GM21360 (cell line): ENCODE results near the gene KCNK3.

Source experiments
- ATAC-seq: cut with Tn5 transposase; IDR thresholded peaks from one replicate; pipeline ENCODE4 v1.9.1; 2021; ENCODE audit warnings: mild to moderate bottlenecking, moderate library complexity; ENCODE audit not compliant: unreplicated experiment

The KCNK3 gene

DNA sequence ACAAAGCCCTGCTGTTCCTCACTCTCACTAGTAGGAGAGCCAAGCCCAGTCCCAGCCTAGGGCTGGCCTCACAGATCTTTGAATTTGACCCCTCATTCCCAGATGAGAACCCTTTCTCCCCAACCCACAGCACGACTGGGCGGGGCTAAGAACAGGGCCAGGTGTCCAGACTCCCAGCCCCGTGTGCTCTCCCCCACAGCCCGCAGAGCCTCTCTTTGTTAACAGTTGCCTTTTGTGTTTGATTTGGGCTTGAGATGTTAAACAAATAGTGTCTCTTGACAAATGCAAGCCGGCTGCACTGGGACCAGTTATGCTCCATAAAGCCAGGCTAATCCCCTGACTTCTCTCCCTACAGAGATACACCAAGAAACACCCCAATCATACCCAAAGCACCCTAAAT is 4.7 kb upstream of the KCNK3 start:
- ATAC-seq: no peak

DNA sequence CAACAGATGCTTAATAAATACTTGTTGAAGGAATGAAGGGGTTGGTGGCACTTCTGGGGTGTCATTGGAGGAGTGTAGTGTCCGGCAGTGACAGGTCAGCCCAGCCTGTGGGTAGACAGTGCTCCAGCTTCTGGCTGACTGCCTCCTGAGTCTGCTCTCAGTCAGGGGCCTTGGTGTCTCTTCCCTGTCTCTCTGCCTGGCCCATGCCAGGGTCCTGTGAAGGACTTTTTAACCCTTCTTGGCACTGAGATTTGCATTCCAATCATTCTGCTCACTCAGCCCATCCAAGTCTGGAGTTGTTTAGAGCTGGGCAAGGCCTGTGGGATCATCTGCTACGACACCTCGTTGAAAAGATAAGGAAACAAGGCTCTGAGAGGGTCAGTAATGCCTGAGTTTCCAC is 1.4 kb upstream of the KCNK3 start:
- no peak for ATAC-seq

DNA sequence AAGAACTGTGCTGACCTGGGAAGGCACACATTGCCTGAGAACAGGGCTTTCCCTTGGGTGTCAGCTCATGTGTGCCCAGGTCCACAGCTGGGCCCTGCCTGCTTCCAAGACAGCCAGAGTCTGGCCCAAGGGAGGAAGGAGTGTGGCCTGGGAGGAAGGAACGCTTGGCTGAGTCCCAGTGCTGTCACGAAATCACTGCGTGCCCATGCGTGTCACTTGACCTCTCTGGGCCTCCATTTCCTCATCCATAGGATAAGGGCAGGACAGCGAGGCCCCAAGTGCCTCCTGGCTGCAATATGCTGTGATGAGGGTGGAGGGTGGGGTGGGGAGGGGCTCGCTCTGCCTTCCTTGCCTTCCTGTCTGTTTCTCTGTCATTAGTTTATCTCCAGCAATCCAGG is 642 bp upstream of the KCNK3 start:
- no peak for ATAC-seq

DNA sequence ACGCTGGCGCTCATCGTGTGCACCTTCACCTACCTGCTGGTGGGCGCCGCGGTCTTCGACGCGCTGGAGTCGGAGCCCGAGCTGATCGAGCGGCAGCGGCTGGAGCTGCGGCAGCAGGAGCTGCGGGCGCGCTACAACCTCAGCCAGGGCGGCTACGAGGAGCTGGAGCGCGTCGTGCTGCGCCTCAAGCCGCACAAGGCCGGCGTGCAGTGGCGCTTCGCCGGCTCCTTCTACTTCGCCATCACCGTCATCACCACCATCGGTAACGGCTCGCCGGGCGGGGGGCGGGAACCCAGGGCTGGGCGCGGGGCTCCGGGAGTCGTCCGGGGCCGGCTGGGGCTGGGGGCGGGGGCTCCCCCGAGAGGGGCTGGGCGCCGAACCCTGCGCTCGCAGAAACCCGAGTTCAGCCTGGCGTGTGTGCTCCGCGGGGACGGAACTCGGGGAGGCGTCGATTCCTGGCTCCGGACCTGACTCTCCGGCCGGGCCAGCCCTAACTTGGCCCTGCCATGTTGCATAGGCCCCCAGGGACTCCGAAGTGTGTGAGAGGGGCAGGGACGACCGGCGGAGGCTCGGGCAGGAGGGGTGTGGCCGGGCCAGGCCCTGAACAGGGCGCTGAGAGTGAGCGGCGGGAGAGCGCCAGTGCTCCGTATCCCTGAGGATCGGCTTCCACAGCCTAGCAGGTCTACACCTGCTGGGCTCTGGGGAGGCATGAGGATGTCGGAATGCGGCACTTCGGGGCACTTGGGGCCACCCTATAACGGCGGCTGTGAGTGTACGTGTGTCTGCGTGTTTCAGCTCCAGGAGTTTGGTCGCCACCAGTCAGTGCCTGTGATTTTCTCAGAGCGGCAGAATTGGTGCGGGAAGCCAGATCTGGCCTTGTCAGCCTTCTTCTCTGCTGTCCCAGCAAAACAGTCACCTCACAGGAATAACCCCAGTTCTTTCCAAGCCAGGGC is 651 bp downstream of the KCNK3 start:
- no peak for ATAC-seq

DNA sequence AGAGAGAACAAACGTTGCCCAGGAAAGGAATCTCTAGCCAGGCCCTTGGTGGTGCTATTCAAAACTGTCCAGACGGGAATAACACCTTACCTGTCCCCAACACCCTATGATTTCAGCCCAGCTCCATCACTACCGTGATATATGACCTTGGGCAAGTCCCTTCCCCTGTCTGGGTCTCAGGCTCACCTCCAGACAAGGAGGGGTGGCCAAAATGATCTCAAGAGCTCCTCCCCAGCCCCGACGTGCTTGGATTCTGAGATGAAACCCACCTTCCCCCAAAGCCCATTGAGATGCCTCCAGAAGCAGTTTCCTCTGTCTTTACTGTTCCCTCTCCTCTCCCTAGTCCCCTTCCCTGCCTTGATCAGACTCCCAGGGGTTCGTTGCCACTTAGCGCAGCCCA is 1.5 kb downstream of the KCNK3 start:
- no peak for ATAC-seq

DNA sequence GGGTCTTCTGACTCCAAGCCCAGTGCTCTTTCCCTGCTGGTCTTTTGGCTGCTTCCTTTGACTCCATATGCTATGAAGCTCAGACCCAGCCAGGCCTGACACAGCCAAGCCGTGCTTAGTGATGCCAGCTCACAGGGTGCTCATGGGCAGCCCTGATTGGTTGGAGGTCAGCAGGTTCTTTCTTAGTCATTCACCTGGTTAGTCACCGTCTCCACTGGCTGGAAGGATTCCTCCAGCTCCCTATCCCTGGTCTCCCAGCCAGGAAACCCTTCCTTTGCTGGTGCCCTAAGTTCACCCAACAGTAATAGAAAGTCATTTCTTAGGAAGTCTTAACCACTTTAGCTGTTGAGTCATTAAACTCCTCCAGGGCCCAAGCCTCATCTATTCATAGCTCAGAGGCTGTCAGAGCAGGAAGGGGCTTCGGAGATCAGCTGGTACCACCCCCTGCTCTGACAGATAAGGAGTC is 3.9 kb downstream of the KCNK3 start:
- no peak for ATAC-seq

DNA sequence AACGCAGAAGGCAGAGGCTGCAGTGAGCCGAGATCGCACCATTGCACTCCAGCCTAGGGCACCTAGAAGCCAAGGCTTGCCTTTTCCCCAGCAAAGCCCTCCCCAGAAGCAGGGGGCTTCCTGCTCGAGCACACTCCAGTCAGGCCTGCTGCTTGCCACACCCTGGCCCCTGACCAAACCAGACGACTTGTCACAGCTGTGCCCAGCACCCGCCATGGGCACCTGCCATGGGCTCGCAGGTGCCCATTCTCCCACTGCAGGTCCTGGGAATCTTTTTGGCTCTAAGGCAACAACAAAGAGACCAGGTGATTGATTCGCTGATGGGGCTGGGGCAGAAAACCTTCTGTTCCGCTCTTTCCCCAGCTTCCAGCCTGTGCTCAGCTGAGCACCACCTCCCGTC is 4.9 kb downstream of the KCNK3 start:
- no peak for ATAC-seq

DNA sequence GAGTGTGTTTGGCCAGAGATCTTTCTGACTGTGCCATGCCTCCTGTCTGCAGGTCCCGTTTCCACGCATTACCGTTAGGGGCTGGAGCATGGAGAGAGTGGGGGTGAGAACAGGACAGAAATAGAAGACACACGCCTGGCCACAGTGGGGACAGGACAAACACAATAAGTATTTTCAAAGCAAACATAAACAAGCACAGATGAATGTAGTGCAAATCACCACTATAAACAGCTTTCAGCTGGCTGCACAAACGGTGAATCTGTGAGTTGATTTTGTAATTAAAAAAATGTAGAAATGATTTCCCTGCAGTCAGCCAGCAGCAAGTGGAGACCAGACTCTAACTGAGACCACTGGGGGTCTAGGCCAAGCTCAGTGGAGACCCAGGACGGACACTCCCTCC is 6.8 kb downstream of the KCNK3 start:
- no peak for ATAC-seq

DNA sequence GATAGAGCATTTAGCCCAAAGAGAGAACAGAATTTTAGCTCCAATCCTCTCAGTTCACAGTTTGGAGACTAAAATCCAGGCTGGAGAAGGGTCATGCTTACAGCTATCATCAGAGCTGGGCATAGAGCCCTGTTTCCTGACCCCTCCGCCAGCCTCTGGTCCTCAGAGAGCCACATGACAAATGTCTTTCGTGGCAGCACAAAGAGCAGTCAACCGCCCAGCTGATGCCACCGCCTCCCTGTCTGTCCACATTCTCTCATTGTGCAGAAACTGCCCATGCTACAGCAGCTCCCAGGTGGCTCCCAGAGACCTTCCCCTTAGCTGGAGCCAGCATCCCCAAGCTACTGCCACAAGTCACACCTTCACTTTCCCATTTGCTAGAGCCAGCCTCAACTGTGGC is 7.6 kb downstream of the KCNK3 start:
- no peak for ATAC-seq

DNA sequence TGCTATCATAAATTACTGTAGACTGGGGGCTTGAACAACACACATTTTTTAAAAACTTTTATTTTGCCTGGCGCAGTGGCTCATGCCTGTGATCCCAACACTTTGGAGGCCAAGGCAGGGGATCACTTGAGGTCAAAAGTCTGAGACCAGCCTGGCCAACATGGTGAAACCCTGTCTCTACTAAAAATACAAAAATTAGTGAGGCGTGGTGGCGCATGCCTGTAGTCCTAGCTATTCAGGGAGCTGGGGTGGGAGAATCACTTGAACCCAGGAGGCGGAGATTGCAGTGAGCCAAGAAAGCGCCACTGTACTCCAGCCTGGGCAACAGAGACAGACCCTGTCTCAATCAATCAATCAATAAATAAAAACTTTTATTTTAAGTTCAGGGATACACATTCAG is 9.1 kb downstream of the KCNK3 start:
- no peak for ATAC-seq

DNA sequence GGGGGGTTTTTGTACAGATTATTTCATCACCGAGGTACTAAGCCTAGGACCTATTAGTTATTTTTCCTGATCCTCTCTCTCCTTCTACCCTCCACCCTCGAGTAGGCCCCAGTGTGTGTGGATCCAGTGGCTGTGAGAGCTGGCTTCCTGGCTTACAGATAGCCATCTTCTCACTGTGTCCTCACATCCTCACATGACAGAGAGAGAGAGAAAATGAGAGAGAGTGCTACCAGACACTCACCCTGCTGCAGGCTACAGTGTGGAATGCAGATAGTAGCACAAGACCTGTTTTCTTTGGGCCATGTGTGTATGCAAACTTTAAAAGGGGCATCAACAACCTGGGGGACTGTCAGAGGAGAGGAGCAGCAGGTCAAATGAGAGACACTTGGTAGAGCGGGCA is 9.5 kb downstream of the KCNK3 start:
- ATAC-seq: no peak

DNA sequence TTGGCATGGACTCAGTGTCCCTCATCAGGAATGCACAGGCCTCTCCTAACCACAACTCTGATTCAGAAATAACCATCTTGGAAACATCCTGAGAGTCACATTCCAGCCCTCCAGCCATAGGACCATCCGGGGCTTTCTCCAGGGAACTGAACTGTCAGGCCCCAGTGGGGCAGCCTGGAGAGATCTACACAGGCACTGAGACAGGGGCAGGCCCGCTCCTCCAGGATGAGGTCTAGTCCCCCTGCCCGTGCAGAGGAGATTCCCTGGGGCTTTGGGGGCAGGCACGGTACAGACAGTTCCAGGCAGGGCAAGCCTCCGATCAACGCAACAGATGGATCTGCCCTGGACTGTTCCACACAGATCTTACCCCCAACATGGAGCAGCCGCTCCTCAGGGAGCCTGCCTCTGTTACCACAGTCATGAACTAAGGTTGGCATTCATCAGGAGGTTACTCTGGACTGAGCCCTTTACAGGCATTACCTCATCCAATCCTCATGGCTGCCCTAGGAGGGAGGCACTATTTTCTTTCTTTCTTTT is 12.0 kb downstream of the KCNK3 start:
- ATAC-seq: no peak

DNA sequence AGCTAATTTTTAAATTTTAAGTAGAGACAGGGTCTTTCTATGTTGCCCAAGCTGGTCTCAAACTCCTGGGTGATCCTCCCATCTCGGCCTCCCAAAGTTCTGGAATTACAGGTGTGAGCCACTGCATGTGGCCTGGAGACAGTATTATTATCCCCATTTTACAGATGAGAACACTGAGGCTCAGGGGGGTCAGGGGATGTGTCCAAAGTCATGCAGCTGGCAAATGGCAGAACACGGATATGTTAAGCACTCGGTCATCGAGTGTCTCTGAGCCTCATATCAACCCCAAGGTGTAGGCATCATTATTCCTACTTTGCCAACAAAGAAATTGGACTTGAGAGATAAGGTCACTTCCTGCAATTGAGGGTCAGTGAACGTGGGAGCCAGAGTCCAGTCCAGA is 12.6 kb downstream of the KCNK3 start:
- no peak for ATAC-seq

DNA sequence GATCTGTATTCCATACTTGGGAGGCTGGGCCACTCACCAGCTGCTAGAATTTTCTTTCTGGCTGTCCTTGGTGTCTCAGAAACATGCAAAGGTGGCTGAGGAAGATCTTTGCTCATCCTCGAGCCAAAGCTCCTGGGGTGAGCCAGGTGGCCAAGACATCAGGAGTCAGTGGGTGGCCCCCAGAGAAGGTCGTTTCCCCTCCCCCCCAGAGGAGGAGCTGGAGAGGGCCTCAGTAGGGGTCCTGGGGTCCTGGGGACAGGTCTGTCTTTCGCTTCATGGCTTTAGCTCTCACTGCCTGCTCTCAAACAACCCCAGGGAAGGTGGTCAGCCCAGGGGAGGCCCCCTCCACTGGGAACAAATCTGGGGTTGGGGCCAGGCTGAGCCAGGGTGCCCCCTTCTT is 13.6 kb downstream of the KCNK3 start:
- no peak for ATAC-seq

DNA sequence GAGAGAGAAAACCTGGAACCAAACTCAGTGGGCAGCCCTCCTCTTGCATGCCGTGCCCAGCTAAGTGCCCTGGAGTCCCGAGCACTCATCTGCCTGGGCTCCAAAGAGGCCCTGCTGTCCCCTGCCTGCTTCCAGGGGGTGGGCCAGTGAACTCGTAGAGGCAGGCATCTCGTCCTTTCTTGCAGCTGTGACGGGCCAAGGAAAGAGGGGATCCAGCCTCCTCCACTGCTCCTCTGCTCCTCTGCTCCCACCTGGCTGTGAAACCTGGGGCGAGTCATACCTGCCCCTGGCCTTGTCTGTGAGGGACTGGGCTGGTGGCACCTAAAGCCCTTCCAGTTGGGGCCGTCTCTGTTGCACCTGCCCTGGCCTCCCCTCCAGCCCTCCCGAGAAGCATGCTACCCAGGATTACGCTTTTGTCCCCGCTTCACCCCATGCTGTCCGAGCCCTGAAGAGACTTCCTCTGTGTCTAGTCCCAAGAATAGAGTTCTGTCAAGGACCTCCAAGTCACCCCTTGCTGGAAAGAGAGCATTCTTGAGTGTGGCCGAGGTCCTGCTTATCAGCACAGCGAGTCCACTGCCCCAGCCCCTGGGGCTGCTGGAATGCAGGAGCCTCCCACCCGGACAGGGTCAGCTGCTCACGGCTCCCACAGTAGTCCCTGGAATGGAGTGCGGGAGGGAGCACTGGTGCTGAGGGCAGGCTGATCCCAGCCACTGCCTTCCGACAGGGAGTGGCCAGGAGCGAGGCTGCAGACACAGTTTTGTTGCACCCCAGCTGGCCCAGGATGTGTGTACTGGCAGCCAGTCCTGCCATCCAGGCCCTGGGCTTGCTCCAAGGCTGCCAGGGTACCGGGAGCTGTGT is 14.3 kb downstream of the KCNK3 start:
- ATAC-seq: no peak

DNA sequence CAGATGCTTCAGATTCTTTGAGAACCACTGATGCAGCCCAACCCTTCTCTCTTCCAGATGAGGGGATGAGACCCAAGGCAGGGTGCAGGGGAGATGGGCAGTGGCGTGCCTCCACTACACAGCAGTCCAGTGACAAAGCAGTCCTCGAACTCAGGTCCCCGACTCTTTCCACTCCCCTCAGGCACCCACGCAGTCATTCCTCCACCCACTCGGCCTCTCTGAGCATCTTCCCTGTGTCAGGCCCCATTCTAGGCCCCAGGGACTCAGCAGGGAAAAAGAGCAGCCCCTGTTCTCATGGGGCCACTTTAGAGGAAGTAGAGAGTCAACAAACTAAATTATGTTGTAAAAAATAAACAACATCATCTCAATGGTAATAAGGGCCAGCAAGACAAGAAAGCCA is 15.2 kb downstream of the KCNK3 start:
- no peak for ATAC-seq

DNA sequence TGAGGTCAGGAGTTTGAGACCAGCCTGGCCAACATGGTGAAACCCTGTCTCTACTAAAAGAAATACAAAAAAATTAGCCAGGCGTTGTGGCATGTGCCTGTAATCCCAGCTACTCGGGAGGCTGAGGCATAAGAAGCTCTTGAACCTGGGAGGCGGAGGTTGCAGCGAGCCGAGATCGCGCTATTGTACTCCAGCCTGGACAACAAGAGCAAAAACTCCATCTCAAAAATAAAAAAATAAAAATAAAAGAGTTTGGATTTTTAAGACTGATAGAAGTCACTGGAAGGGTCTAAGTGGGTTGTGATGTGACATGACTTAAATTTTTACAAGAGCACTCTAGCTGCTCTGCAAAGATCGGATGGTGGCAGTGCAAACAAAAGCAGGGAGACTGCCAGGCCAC is 15.9 kb downstream of the KCNK3 start:
- no peak for ATAC-seq

DNA sequence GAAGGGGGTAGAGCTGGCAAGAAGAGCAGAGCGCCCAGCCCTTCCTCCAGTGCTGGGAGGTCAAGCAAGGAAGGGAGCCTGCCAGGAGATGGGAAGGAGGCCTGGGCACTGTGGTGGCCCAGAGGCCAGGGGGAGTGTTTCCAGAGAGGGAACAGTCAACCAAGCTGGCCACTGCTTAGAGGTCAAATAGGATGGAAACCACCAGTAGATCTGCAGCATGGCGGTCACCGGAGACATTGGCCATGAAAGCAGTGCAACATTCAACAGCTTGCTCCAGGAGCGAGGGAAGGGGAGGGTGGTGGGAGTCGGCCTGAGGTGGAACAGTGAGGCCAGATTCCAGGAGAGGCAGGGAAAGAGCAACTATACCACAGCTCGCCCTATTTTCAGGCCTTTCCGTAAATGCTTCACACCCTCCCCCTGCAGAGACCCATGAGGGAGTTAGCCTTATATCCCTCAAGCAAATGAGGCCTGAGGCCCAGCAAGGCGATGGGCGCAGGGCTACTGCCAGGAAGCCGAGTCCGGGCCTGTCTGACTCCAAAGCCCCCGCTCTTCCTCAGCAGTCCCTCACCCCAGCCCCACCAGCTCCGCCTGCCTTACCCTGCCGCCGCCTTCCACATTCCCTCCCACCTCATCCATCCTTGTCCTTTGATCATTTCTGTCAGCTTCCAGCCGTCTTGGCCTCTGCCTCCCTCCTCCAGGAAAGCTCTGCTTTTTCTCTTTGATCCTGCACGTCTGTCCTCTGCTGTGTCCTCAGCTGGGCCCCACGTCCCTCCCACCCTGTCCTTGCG is 17.0 kb downstream of the KCNK3 start:
- no peak for ATAC-seq

DNA sequence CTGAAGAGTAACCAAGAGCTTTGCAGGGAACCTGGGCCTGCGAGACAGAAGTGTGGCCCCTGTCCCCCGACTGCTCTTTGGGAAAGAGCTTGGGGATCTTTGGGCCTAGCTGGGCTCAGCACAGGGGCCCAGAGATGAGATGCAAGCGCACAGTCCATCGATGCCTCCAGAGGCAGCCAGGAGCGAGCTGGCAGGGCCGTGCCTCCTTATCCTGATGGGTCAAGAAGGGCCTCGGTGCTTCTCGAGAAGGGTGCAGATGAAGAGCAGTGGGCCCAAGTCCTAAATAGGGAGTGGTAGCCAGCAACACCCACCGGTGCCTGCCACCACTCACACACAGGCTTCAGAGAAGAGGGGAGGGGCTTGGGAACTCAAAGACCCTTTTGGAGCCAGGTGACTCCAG is 17.6 kb downstream of the KCNK3 start:
- ATAC-seq: no peak

DNA sequence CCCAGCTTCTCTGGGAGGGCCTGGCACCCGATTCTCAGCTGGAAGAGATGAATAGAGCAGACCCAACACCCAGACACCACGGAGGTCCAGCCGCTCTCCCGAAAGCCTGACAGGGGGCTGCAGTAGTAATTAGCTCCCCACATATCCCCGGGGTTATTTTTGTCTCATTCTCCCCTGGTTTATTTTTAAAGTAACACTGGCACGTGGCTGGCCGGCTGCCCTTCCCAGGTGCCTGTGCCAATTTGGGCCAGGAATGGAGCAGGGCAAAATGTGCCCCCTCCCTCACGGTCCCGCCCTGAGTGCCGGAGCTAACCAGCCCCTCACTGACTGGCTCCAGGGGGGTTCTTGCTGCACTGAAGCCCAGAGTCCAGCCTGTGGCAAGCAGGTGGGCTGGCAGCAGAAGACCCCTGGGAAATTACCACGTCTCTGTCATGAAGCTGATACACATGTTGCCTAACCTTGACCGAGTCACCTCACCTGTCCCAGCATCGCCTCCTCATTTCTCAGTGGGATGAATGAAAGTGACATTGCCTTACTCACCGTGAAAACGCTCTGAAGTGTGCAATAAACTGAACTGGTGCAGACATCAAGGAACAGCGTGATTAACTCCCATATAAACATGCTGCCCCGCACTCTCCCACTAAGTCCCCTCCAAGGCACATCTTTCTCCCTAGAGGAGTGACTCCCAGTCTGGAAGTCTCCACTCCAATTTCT is 18.4 kb downstream of the KCNK3 start:
- ATAC-seq: no peak
